OCI-LY3 (cell line): ENCODE measurements around the gene ZNF497.

ENCODE experiments used
- CTCF ChIP-seq: fragments of 200-600, 300-600 bp; sonication (generic); IDR thresholded peaks from 2 replicates; pipeline ENCODE4 v1.5.1; 2014; ENCODE audit warnings: antibody characterized with exemption, low read length, low read depth
- EZH2phosphoT487 ChIP-seq: fragments of 200-600 bp; shearing (Covaris generic); IDR thresholded peaks from 2 replicates; pipeline ENCODE4 v1.6.1; 2018; ENCODE audit warnings: antibody characterized with exemption, mixed run types, low read depth

- no peak for TF ChIP-seq CTCF
- TF ChIP-seq EZH2phosphoT487: no peak
These were observed 30.6 kb upstream of the ZNF497 start for GRCh38 chr19:58392945-58393724.
